ENCODE data around the gene SRSF8. TPM values are rescaled to one million over a fixed set of nuclear protein-coding genes. Genes with fewer than 3 reads are reported as not detected.

The SRSF8 gene
- total RNA-seq, 2 donors from 2014 or later, result 42.8 to 52.7 TPM

GRCh38 chr11:95111923-95112540, 45.3 kb downstream of the SRSF8 start:
- ATAC-seq (no peak), DNase-seq (no peak)
- intact Hi-C loops (cut with DNase I, micrococcal nuclease), result no loop called here

GRCh38 chr11:95115597-95115996, 48.9 kb downstream of the SRSF8 start:
- DNase-seq (no peak), ATAC-seq (no peak)
- intact Hi-C loops (cut with DNase I, micrococcal nuclease), result no loop called here

- DNase-seq, result no peak
- peak; percentile 37 for ATAC-seq
Measured at GRCh38 chr11:95119361-95120060, 52.8 kb downstream of the SRSF8 start.

More at GRCh38 chr11:95119361-95120060, 52.8 kb downstream of the SRSF8 start:
- intact Hi-C loops (cut with DNase I, micrococcal nuclease), result no loop called here

Other genes starting within 250 kb of the SRSF8 start
- gene CWC15, start 93.4 kb upstream of the SRSF8 start, total RNA-seq, result 10 to 100 TPM; 44.0 to 44.3 TPM
- gene KDM4D, start 93.2 kb upstream of the SRSF8 start, total RNA-seq, result under 1 TPM; 0.25 to 0.55 TPM
- gene KDM4E, start 41.7 kb upstream of the SRSF8 start, total RNA-seq, result not detected
- gene KDM4F, start 17.5 kb upstream of the SRSF8 start, total RNA-seq, result not detected
- gene ENDOD1, start 22.9 kb downstream of the SRSF8 start, total RNA-seq, result 100 to 1,000 TPM in 1 of 2 donors, 10 to 100 TPM in 1; 98.9 to 108 TPM
- 10 to 100 TPM in 1 of 2 donors, 1 to 10 TPM in 1; 9.2 to 15.7 TPM for gene SESN3, start 164.3 kb downstream of the SRSF8 start, total RNA-seq

All from left colon (tissue), 2 donors.